Measurements from ENCODE around the gene ATG16L1.

ATG16L1 gene

GRCh38 chr2:233218836-233219235 lies 32.6 kb upstream of the ATG16L1 start:
- no peak overlapping the region for H3K4me3 ChIP-seq (ENCODE audit: low read depth, low read length)
- TF ChIP-seq CTCF (conservative IDR thresholded peaks at IDR 0.05; ENCODE audit: low read depth, low read length) = no peak
- DNase-seq (ENCODE audit: low read depth) = no peak

GRCh38 chr2:233219848-233220247 lies 31.6 kb upstream of the ATG16L1 start:
- no peak for DNase-seq (ENCODE audit: low read depth)
- TF ChIP-seq CTCF (conservative IDR thresholded peaks at IDR 0.05; ENCODE audit: low read depth, low read length) = no peak
- H3K4me3 ChIP-seq (ENCODE audit: low read depth, low read length) = no peak overlapping the region

GRCh38 chr2:233221378-233222063 lies 30.0 kb upstream of the ATG16L1 start:
- no peak for DNase-seq (ENCODE audit: low read depth)
- no peak for TF ChIP-seq CTCF (conservative IDR thresholded peaks at IDR 0.05; ENCODE audit: low read depth, low read length)
- no peak overlapping the region for H3K4me3 ChIP-seq (ENCODE audit: low read depth, low read length)

- no peak overlapping the region for H3K4me3 ChIP-seq (ENCODE audit: low read depth, low read length)
- no peak for DNase-seq (ENCODE audit: low read depth)
- TF ChIP-seq CTCF (conservative IDR thresholded peaks at IDR 0.05; ENCODE audit: low read depth, low read length) = no peak
These were observed 28.2 kb upstream of the ATG16L1 start for GRCh38 chr2:233223059-233223894.

GRCh38 chr2:233225230-233226068 lies 26.0 kb upstream of the ATG16L1 start:
- DNase-seq (ENCODE audit: low read depth) = no peak
- no peak for TF ChIP-seq CTCF (conservative IDR thresholded peaks at IDR 0.05; ENCODE audit: low read depth, low read length)
- H3K4me3 ChIP-seq (ENCODE audit: low read depth, low read length) = no peak overlapping the region

GRCh38 chr2:233226511-233227031 lies 24.9 kb upstream of the ATG16L1 start:
- H3K4me3 ChIP-seq (ENCODE audit: low read depth, low read length) = no peak overlapping the region
- TF ChIP-seq CTCF (conservative IDR thresholded peaks at IDR 0.05; ENCODE audit: low read depth, low read length) = no peak
- DNase-seq (ENCODE audit: low read depth) = no peak
